Adrenal gland (tissue), 12 donors: ENCODE data around the gene ISLR. TPM values are rescaled to one million over a fixed set of nuclear protein-coding genes. Genes with fewer than 3 reads are reported as not detected.
"Not testable (repeated sequence)": the region's sequence is repeated elsewhere in the genome, so short reads cannot be mapped to it uniquely, and the experiment has no call there.

Experiments used
- DNase-seq, 7 donors: peaks; one replicate each; pipeline ENCODE4 v3.0.0-alpha.2; 2019 to 2020
- H3K27ac ChIP-seq, 5 donors: fragments of 200-600 bp; sonication (generic) in 4 of 5; 1 replicate in 3 of 5; 2 replicates in 2 of 5; pipeline versions ENCODE4 v1.5.1 to v1.8.0; 2016 to 2020; ENCODE audit warnings: mild to moderate bottlenecking in 1 of 5
- H3K27me3 ChIP-seq: fragments of 200-600 bp; 2 replicates; pipeline ENCODE4 v1.8.0; 2021
- H3K36me3 ChIP-seq, 2 donors: fragments of 200-600 bp; replicated peaks in 1 of 2; 1 replicate in 1 of 2; 2 replicates in 1 of 2; pipeline versions ENCODE4 v1.5.1 to v1.8.0; 2018 to 2022
- H3K4me1 ChIP-seq, 2 donors: fragments of 200-600 bp; replicated peaks in 1 of 2; 1 replicate in 1 of 2; 2 replicates in 1 of 2; pipeline versions ENCODE4 v1.5.1 to v1.8.0; 2018 to 2021
- H3K4me3 ChIP-seq, 4 donors: fragments of 200-600 bp; sonication (generic) in 3 of 4; one replicate each; pipeline ENCODE4 v1.5.1; 2016 to 2018
- H3K9me3 ChIP-seq, 3 donors: fragments of 200-600 bp; sonication (generic) in 1 of 3; replicated peaks in 1 of 3; 1 replicate in 2 of 3; 2 replicates in 1 of 3; pipeline versions ENCODE4 v1.5.1 to v1.8.0; 2016 to 2021
- POLR2A ChIP-seq, 2 donors: fragments of 450-650 bp; IDR thresholded peaks; one replicate each; pipeline ENCODE4 v1.6.1; 2017; ENCODE audit warnings: antibody characterized with exemption in 2 of 2, mild to moderate bottlenecking in 2 of 2, moderate library complexity in 1 of 2
- WGBS, 4 donors: extraction: QIAGEN DNeasy Blood & Tissue Kit in 2 of 4; methylation state at CpG; one replicate each; pipeline versions ENCODE4 v1.1.5 to v1.1.7; 2013 to 2017; 5-methylcytosine and 5-hydroxymethylcytosine counted together
- intact Hi-C, 2 donors: fragments of 100-400 bp; cut with DNase I; formaldehyde crosslinking; loops; one replicate each; pipeline versions ENCODE4 v1.14.1 to v1.15.0; 2022 to 2023
- polyA plus RNA-seq, 3 donors: library from polyadenylated mRNA; stranded (reverse); fragments of 200-250 nt in 2 of 3; fragments of 350-450 nt in 1 of 3; fragmentation: Illumina TruSeq in 1 of 3; extraction: RNeasy Lipid Tissue Mini Kit (QIAGEN cat#74804) in 1 of 3; gene quantifications; one replicate each; pipeline ENCODE4 v1.2.3, GENCODE V29; 2013 to 2014
- total RNA-seq, 9 donors: library from RNA; depleted of rRNA in 4 of 9; stranded (reverse); fragments of >200 nt in 4 of 9; fragments of 120-200 nt in 1 of 9; fragmentation: NEBNext Ultra II Directional in 1 of 9; extraction: Animal tissue kit (Norgen Biotek cat#: 25700) in 1 of 9; gene quantifications; one replicate each; pipeline versions ENCODE4 v1.1.0 to v1.2.4, GENCODE V29; 2013 to 2023
- TF ChIP-seq, protein P1 (sequence below), 6 experiments: fragments of 450-650 bp in 4 of 6; fragments of 200-600 bp in 2 of 6; sonication (generic) in 1 of 6; IDR thresholded peaks; 1 replicate in 5 of 6; 2 replicates in 1 of 6; pipeline versions ENCODE4 v1.5.1 to v1.8.0; 2016 to 2021; ENCODE audit warnings: antibody characterized with exemption in 6 of 6, mild to moderate bottlenecking in 2 of 6, moderate library complexity in 1 of 6
- donor health status: healthy with polysubstance abuse.
- donor health status: Bipolar disorder and iron deficiency.
- donor health status: DM: yes; HTN: yes; CAD: no.
- donor health status: DM: no; HTN: no; CAD: no.
- donor health status: DM: no; HTN: no; CAD: no.
- donor health status: DM: yes; HTN: yes; CAD: no.

Gene ISLR
- total and polyA plus RNA-seq, 12 donors = 6.1 to 63.4 (median 22.9) TPM

DNA sequence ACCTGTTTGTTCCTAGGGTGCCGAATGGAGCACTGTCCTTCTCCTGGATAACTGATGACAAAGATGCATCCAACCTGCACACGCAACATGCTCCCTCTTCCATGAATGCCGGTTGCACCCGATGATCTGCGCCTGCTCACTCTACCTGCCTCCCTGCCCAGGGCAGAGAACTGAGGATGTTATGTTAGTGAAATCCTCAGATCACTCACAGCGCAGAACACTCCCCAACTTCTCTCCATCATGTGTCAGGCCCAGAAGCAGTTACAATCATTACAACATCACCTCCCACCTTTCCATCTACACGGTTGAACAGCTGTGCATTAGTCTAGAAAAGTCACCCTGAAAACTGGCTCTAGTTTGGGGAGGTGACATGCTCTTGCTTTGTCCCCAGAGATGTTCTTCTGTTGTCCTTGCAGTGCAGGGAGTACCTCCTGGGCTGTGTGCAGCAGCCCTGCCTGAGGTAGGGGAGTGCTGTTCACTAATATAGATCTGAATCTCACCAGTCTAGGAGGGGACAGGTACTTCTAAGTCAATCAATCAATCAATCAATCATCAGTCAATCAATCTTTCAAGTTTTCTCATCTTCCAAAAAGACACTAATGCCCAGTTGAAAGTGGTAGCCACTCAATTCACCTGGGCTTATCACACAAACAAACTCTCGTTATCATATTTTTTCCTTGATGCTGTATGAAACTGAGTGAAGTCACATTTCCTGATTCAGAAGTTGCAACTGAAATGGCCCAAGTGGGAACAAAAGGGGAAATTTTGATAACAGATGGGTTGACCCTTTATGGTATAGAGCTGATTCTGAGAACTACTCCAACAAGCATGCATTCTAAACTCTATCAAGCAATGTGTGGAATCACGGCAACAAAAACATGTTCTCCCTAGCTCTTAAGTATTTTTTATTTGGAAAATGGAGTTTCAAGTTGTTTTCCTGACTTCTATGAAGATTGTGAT lies 15.4 kb upstream of the ISLR start:
- TF ChIP-seq POLR2A (IDR thresholded peaks at IDR 0.05) = no peak
- TF ChIP-seq, protein P1, sequence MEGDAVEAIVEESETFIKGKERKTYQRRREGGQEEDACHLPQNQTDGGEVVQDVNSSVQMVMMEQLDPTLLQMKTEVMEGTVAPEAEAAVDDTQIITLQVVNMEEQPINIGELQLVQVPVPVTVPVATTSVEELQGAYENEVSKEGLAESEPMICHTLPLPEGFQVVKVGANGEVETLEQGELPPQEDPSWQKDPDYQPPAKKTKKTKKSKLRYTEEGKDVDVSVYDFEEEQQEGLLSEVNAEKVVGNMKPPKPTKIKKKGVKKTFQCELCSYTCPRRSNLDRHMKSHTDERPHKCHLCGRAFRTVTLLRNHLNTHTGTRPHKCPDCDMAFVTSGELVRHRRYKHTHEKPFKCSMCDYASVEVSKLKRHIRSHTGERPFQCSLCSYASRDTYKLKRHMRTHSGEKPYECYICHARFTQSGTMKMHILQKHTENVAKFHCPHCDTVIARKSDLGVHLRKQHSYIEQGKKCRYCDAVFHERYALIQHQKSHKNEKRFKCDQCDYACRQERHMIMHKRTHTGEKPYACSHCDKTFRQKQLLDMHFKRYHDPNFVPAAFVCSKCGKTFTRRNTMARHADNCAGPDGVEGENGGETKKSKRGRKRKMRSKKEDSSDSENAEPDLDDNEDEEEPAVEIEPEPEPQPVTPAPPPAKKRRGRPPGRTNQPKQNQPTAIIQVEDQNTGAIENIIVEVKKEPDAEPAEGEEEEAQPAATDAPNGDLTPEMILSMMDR (IDR thresholded peaks at IDR 0.05) = no peak
- Histone ChIP-seq H3K9me3 (no peaks in the 10 kb centered on the region), H3K4me3 (no peak overlapping the region), H3K4me1 (peaks cover 0 to 15% of the 10 kb centered on the region in 2 donors), H3K27ac (no peak overlapping the region), H3K36me3 (no peaks in the 10 kb centered on the region), H3K27me3 (no peaks in the 10 kb centered on the region)
- intact Hi-C loops = no loop called here
- WGBS, 4 donors = 88 to 92% (median 90%) methylated on average over 9 of the region's 9 CpGs
- no peak for DNase-seq

DNA sequence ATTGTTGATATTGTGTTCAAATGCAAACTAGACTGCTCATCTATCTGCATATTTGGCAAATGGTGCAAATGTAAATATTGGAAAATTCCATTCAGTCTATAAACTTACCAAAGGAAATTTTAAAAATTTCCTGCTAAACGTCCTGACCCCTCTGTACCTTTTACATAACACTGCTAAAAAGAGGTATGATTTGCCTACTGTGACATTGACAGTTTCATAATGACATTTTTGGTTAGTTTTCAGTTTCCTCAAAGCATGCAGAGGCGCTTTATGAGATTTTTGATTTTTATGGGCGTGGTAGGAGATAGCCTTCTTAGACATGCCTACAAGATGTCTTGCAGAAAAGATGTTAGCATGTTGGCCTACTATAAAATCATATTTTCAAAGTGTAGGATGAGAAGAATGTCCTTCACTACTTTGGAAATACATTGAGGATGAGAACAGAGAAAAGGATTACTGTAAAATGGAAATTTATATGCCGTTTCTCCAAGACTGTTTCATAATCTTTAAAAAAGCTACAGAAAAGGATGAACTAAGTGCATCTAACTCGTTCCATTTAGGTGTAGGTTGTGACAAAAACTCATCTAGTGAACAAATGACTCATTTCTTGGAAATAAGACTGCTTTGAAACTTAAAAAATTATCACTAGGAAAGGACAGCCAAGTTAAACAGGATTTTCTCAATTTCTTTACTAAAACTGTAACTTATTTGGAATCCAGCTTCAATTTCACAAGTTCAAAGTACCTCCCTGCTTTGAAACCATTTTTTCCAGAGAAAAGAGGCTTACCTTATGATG lies 14.5 kb upstream of the ISLR start:
- intact Hi-C loops = no loop called here
- Histone ChIP-seq H3K27me3 (no peaks in the 10 kb centered on the region), H3K4me3 (no peak overlapping the region), H3K36me3 (no peaks in the 10 kb centered on the region), H3K4me1 (peaks cover 0 to 15% of the 10 kb centered on the region in 2 donors), H3K9me3 (no peaks in the 10 kb centered on the region), H3K27ac (no peak overlapping the region)
- 72 to 81% (median 79%) methylated on average over 5 of the region's 5 CpGs for WGBS, 4 donors
- no peak for DNase-seq
- TF ChIP-seq POLR2A (IDR thresholded peaks at IDR 0.05) = no peak
- TF ChIP-seq, protein P1 (IDR thresholded peaks at IDR 0.05) = no peak

DNA sequence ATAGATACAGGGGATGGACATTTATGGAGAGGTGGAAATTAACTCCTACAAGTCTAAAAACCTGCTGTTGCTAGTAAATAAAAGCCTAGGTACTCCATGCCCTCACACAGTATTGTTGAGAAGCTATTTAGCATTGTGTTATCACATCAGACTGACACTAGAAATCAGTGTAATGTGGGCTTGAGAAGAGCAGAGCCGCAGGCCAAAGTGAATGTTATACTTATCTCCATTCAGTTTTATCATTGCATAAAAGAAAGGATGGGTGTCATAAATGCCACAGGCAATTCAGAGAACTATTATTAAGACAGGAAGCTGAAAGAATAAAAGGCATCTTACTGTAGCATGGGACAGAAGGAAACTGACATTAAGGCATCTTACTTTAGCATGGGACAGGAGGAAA lies 13.7 kb upstream of the ISLR start:
- Histone ChIP-seq H3K4me3 (no peak overlapping the region), H3K36me3 (no peaks in the 10 kb centered on the region), H3K9me3 (no peaks in the 10 kb centered on the region), H3K27ac (no peak overlapping the region), H3K27me3 (no peaks in the 10 kb centered on the region), H3K4me1 (peaks cover 0 to 15% of the 10 kb centered on the region in 2 donors)
- TF ChIP-seq POLR2A (IDR thresholded peaks at IDR 0.05) = no peak
- TF ChIP-seq, protein P1 (IDR thresholded peaks at IDR 0.05) = no peak
- intact Hi-C loops = no loop called here
- DNase-seq = no peak
- WGBS, 4 donors = 81 to 96% (median 91%) methylated on average over 1 of the region's 1 CpG

- H3K4me3 ChIP-seq, H3K9me3 ChIP-seq, intact Hi-C loops, DNase-seq, H3K27ac ChIP-seq, H3K27me3 ChIP-seq, H3K36me3 ChIP-seq: not testable (repeated sequence)
- peaks cover 0 to 15% of the 10 kb centered on the region in 2 donors for H3K4me1 ChIP-seq
- 87 to 90% (median 88%) methylated on average over 3 of the region's 3 CpGs for WGBS, 4 donors
Observed at GRCh38 chr15:74160390-74160789, 13.1 kb upstream of the ISLR start.

- H3K27ac ChIP-seq, H3K4me1 ChIP-seq, H3K27me3 ChIP-seq, intact Hi-C loops, H3K36me3 ChIP-seq, DNase-seq, H3K9me3 ChIP-seq, H3K4me3 ChIP-seq: not testable (repeated sequence)
- 84 to 91% (median 85%) methylated on average over 3 of the region's 3 CpGs for WGBS, 4 donors
Observed at GRCh38 chr15:74162195-74162536, 11.3 kb upstream of the ISLR start.
